Trophoblast cell (in vitro differentiated cells and primary cell): ENCODE measurements around the gene FRMD1.

Experiments
- DNase-seq, 2 donors: peaks; one replicate each; pipeline ENCODE4 v3.0.0-alpha.2; 2016
- H2AFZ ChIP-seq: 2 replicates; pipeline ENCODE4 v1.6.1; 2013; ENCODE audit warnings: low read length, moderate library complexity, mild to moderate bottlenecking; ENCODE audit not compliant: insufficient read depth, poor library complexity
- H2AK5ac ChIP-seq: 2 replicates; pipeline ENCODE4 v1.6.1; 2013; ENCODE audit warnings: mild to moderate bottlenecking, low read length
- H2BK120ac ChIP-seq: 2 replicates; pipeline ENCODE4 v1.6.1; 2013; ENCODE audit warnings: low read length, mild to moderate bottlenecking, moderate library complexity; ENCODE audit not compliant: insufficient read depth, poor library complexity
- H2BK12ac ChIP-seq: 2 replicates; pipeline ENCODE4 v1.6.1; 2013; ENCODE audit warnings: mild to moderate bottlenecking, low read length, moderate library complexity
- H2BK5ac ChIP-seq: 2 replicates; pipeline ENCODE4 v1.6.1; 2013; ENCODE audit warnings: low read length, low read depth, moderate library complexity, mild to moderate bottlenecking; ENCODE audit not compliant: poor library complexity
- H3K14ac ChIP-seq: 2 replicates; pipeline ENCODE4 v1.6.1; 2013; ENCODE audit warnings: mild to moderate bottlenecking, low read length
- H3K18ac ChIP-seq: 2 replicates; pipeline ENCODE4 v1.6.1; 2013; ENCODE audit warnings: mild to moderate bottlenecking, low read length
- H3K23ac ChIP-seq: 2 replicates; pipeline ENCODE4 v1.6.1; 2013; ENCODE audit warnings: low read length
- H3K27ac ChIP-seq: 2 replicates; pipeline ENCODE4 v1.5.1; 2013; ENCODE audit warnings: low read depth, mild to moderate bottlenecking, inconsistent platforms, low read length, moderate library complexity
- H3K27me3 ChIP-seq: 2 replicates; pipeline ENCODE4 v1.6.1; 2013; ENCODE audit warnings: inconsistent platforms, mild to moderate bottlenecking, low read length, moderate library complexity; ENCODE audit not compliant: insufficient read depth
- H3K36me3 ChIP-seq, 2 experiments: 1 replicate in 1 of 2; 2 replicates in 1 of 2; pipeline ENCODE4 v1.6.1; 2013; ENCODE audit warnings: low read length in 2 of 2, mild to moderate bottlenecking in 2 of 2, moderate library complexity in 1 of 2; ENCODE audit not compliant: insufficient read depth in 2 of 2, control insufficient read depth in 1 of 2
- H3K4ac ChIP-seq: 2 replicates; pipeline ENCODE4 v1.6.1; 2013; ENCODE audit warnings: low read depth, mild to moderate bottlenecking, low read length, moderate library complexity
- H3K4me1 ChIP-seq, 2 experiments: 1 replicate in 1 of 2; 2 replicates in 1 of 2; pipeline ENCODE4 v1.6.1; 2013; ENCODE audit warnings: low read length in 2 of 2, mild to moderate bottlenecking in 2 of 2, moderate library complexity in 1 of 2; ENCODE audit not compliant: insufficient read depth in 2 of 2, control insufficient read depth in 1 of 2
- H3K4me2 ChIP-seq: 2 replicates; pipeline ENCODE4 v1.6.1; 2013; ENCODE audit warnings: inconsistent platforms, mild to moderate bottlenecking, low read length, moderate library complexity
- H3K4me3 ChIP-seq: 2 replicates; pipeline ENCODE4 v1.5.1; 2013; ENCODE audit warnings: mild to moderate bottlenecking, low read depth, low read length, inconsistent platforms
- H3K79me1 ChIP-seq: one replicate; pipeline ENCODE4 v1.6.1; 2013; ENCODE audit warnings: low read length
- H3K79me2 ChIP-seq: 2 replicates; pipeline ENCODE4 v1.6.1; 2013; ENCODE audit warnings: low read length, mild to moderate bottlenecking; ENCODE audit not compliant: control insufficient read depth, insufficient read depth, poor library complexity
- H3K9ac ChIP-seq: 2 replicates; pipeline ENCODE4 v1.6.1; 2013; ENCODE audit warnings: mild to moderate bottlenecking, low read length
- H3K9me3 ChIP-seq: 2 replicates; pipeline ENCODE4 v1.6.1; 2013; ENCODE audit warnings: low read depth, mild to moderate bottlenecking, control low read depth, inconsistent platforms, low read length; ENCODE audit not compliant: insufficient read depth
- H4K12ac ChIP-seq: 2 replicates; pipeline ENCODE4 v1.6.1; 2013; ENCODE audit warnings: low read depth, mild to moderate bottlenecking, low read length, moderate library complexity
- H4K8ac ChIP-seq: 2 replicates; pipeline ENCODE4 v1.6.1; 2013; ENCODE audit warnings: low read depth, mild to moderate bottlenecking, low read length, moderate library complexity
- H4K91ac ChIP-seq: one replicate; pipeline ENCODE4 v1.6.1; 2013; ENCODE audit warnings: low read depth, mild to moderate bottlenecking, low read length, moderate library complexity
- WGBS: extraction: QIAGEN DNeasy Blood & Tissue Kit; methylation state at CpG from one replicate; pipeline ENCODE4 v1.1.7; 2013; ENCODE audit warnings: missing lambda C conversion rate; ENCODE audit not compliant: insufficient read length, insufficient coverage; ENCODE audit errors: extremely low coverage; 5-methylcytosine and 5-hydroxymethylcytosine counted together

Gene FRMD1

DNA sequence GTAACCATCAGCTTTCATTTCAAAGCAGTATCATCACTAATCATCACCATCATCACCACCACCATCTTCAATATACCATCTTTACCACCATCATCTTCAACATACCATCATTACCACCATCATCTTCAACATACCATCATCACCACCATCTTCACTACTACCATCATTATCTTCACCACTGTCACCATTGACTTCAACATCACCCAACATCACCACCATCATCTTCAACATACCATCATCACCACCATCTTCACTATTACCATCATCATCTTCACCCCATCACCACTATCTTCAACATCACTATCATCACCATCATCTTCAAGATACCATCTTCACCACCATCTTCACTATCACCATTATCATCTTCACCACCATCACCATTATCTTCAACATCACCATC lies 40.5 kb upstream of the FRMD1 start:
- Histone ChIP-seq H2BK5ac (no peak overlapping the region), H3K36me3 (no peaks in the 10 kb centered on the region), H4K8ac (no peak overlapping the region), H3K9me3 (peaks cover 9% of the 10 kb centered on the region), H3K4me2 (no peak overlapping the region), H3K14ac (no peak overlapping the region), H3K18ac (no peak overlapping the region), H3K4me1 (no peaks in the 10 kb centered on the region), H2AK5ac (no peak overlapping the region), H3K4ac (no peak overlapping the region), H3K79me2 (no peaks in the 10 kb centered on the region), H3K27me3 (no peaks in the 10 kb centered on the region), H2BK12ac (no peak overlapping the region), H4K12ac (no peak overlapping the region), H3K9ac (no peak overlapping the region), H3K27ac (no peak overlapping the region), H3K4me3 (no peak overlapping the region), H3K23ac (no peak overlapping the region), H2AFZ (no peak overlapping the region), H3K79me1 (no peaks in the 10 kb centered on the region), H2BK120ac (no peak overlapping the region), H4K91ac (no peak overlapping the region)
- DNase-seq = no peak

DNA sequence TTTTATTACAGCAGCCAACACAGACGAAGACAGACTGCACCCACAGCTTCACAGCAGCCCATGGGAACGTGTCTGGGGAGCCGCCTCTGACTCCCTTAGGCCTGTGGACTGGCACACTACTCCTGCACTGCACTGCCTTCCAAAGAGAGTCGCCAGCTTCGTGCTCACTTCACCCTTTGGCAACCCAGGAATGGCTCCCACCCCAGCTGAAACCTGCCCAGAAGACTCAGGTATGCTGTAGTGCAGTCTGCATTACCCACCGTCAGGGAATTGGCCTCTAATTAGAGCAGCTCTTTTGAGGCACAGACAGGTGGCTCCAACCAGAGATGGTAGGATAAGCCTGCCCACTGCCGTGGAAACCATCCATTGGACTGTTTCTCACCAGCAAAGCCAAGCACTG lies 39.9 kb upstream of the FRMD1 start:
- Histone ChIP-seq H3K27ac (no peak overlapping the region), H3K23ac (no peak overlapping the region), H3K9me3 (peaks cover 9% of the 10 kb centered on the region), H3K4me1 (no peaks in the 10 kb centered on the region), H3K4me3 (no peak overlapping the region), H3K9ac (no peak overlapping the region), H4K12ac (no peak overlapping the region), H3K18ac (no peak overlapping the region), H3K4ac (no peak overlapping the region), H2BK120ac (no peak overlapping the region), H3K79me2 (no peaks in the 10 kb centered on the region), H4K91ac (no peak overlapping the region), H3K79me1 (no peaks in the 10 kb centered on the region), H2AFZ (no peak overlapping the region), H4K8ac (no peak overlapping the region), H2BK12ac (no peak overlapping the region), H3K36me3 (no peaks in the 10 kb centered on the region), H3K14ac (no peak overlapping the region), H3K4me2 (no peak overlapping the region), H3K27me3 (no peaks in the 10 kb centered on the region), H2BK5ac (no peak overlapping the region), H2AK5ac (no peak overlapping the region)
- WGBS = no CpG with 5 or more reads among the region's 7 CpGs
- no peak for DNase-seq

DNA sequence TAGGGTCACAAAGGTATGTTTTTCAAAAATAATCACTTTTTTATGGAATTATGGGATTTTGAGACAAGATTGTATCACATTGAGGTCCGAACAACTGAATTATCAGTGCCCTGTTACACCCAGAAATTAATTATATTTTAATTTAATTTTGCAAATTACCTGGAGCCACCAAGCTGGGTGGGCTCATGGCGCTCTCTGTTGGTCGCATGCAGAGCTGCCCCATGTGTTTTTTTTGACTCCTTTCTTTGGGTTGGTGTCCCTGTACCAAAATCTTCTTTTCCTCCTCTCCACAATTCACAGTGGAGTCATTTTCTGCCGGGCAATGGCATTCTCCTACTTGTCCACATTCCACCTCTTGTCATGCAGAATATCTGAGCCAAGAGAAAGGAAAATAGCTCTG lies 38.9 kb upstream of the FRMD1 start:
- Histone ChIP-seq H3K36me3 (no peaks in the 10 kb centered on the region), H2BK5ac (no peak overlapping the region)
- WGBS = no CpG with 5 or more reads among the region's 4 CpGs

DNA sequence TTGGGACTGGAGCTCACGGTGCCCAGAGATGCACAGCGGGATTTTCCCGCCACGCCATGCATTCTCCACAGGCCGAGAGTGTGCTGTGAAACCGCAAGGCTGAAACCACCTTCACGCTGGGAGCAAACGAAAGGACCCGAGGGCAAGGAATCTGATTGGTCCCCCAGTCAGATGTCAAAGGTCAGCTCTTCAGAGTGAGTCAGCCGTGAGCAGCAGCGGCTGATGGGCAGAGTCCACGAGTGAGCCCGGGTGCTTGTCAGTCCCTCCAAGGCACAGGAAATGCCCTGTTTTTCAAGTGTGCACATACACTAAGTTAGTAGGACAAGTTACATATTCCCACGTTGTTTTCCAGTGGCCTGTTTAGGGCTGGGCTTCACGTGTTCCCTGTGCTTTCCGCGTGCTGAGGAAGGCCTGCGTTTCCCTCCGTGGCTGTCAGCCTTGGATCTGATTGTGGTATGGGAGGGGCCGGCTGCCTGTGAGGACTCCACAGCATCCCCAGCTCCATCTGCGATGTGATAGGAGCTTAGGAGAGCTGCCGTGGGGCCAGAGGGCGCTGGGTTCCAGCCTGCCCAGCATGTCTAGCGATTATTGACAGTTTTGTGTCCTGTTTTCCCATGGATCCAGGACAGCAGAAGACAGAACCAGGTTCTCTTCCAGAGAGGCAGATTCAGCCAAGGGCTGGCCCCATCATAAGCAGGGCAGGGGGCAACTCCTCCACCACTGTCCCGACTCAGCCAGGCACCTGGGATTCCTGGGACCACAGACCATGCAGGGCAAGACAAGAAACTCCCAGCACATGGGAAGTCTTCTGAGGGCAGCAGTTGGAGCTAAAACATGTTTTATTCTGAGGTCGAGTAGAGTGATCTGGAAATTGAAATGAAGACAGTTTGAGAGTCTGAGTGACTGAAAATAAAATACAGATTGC lies 38.2 kb upstream of the FRMD1 start:
- no peak overlapping the region for H3K4ac ChIP-seq
- no peak overlapping the region for H3K4me3 ChIP-seq
- H4K8ac ChIP-seq = no peak overlapping the region
- no peak overlapping the region for H4K91ac ChIP-seq
- H3K36me3 ChIP-seq = no peaks in the 10 kb centered on the region
- H3K23ac ChIP-seq = no peak overlapping the region
- no peak overlapping the region for H3K18ac ChIP-seq
- H3K27me3 ChIP-seq = no peaks in the 10 kb centered on the region
- H3K4me2 ChIP-seq = no peak overlapping the region
- no peak overlapping the region for H2BK5ac ChIP-seq
- no peak overlapping the region for H2BK12ac ChIP-seq
- H2AFZ ChIP-seq = no peak overlapping the region
- H3K79me2 ChIP-seq = no peaks in the 10 kb centered on the region
- no peak overlapping the region for H2BK120ac ChIP-seq
- no peak overlapping the region for H3K9ac ChIP-seq
- no peak overlapping the region for H4K12ac ChIP-seq
- H3K9me3 ChIP-seq = peaks cover 4% of the 10 kb centered on the region
- no CpG with 5 or more reads among the region's 26 CpGs for WGBS
- H3K14ac ChIP-seq = no peak overlapping the region
- H3K4me1 ChIP-seq = no peaks in the 10 kb centered on the region
- H3K27ac ChIP-seq = no peak overlapping the region
- H2AK5ac ChIP-seq = no peak overlapping the region
- no peak for DNase-seq
- no peaks in the 10 kb centered on the region for H3K79me1 ChIP-seq

More for the DNA sequence above, 38.9 kb upstream of the FRMD1 start:
- Histone ChIP-seq H3K79me2 (no peaks in the 10 kb centered on the region), H3K23ac (no peak overlapping the region), H4K12ac (no peak overlapping the region), H2BK120ac (no peak overlapping the region), H3K4me1 (no peaks in the 10 kb centered on the region), H3K79me1 (no peaks in the 10 kb centered on the region), H3K27ac (no peak overlapping the region), H4K91ac (no peak overlapping the region), H2AK5ac (no peak overlapping the region), H3K18ac (no peak overlapping the region), H3K9ac (no peak overlapping the region), H4K8ac (no peak overlapping the region), H2AFZ (no peak overlapping the region), H3K4me2 (no peak overlapping the region), H3K4me3 (no peak overlapping the region), H3K14ac (no peak overlapping the region), H2BK12ac (no peak overlapping the region), H3K27me3 (no peaks in the 10 kb centered on the region), H3K9me3 (peaks cover 9% of the 10 kb centered on the region), H3K4ac (no peak overlapping the region)
- DNase-seq = no peak
